G401.6 (cell line): ENCODE measurements around the gene CUBN.
A peak's percentile ranks its signal among the peaks of the same experiment; 100 is the strongest.

Source experiments
- FAIRE-seq: peaks from 2 replicates; lab custom pipeline; 2012; peaks lifted over from hg19 to GRCh38; lab: Jason Lieb, UNC

CUBN gene

GRCh38 chr10:16787361-16787791, 342.2 kb downstream of the CUBN start:
- no peak for FAIRE-seq

- FAIRE-seq = no peak
Observed at GRCh38 chr10:16780338-16780880, 349.2 kb downstream of the CUBN start.

GRCh38 chr10:16779384-16779915, 350.2 kb downstream of the CUBN start:
- no peak for FAIRE-seq

GRCh38 chr10:16777473-16778370, 351.9 kb downstream of the CUBN start:
- FAIRE-seq = peak; percentile 95

- FAIRE-seq = no peak
Observed at GRCh38 chr10:16776896-16777295, 352.7 kb downstream of the CUBN start.
